Prostate gland (tissue), 2 donors: ENCODE results near the gene ABTB2. TPM values are rescaled to one million over a fixed set of nuclear protein-coding genes. Genes with fewer than 3 reads are reported as not detected.

Experiments used
- DNase-seq: peaks from one replicate; pipeline ENCODE4 v3.0.0-alpha.2; 2019; ENCODE audit warnings: low spot score
- H3K27ac ChIP-seq, 2 donors: fragments of 200-600 bp; sonication (generic); 2 replicates each; pipeline ENCODE4 v1.5.1; 2017 to 2019
- H3K27me3 ChIP-seq: fragments of 200-600 bp; sonication (generic); replicated peaks from 2 replicates; pipeline ENCODE4 v1.5.1; 2019; ENCODE audit not compliant: insufficient read depth
- H3K36me3 ChIP-seq, 2 donors: fragments of 200-600 bp; sonication (generic); 1 replicate in 1 of 2; 2 replicates in 1 of 2; pipeline versions ENCODE4 v1.5.1 to v1.8.1; 2017 to 2019
- H3K4me1 ChIP-seq: fragments of 200-600 bp; sonication (generic); replicated peaks from 2 replicates; pipeline ENCODE4 v1.5.1; 2019
- H3K4me3 ChIP-seq, 2 donors: fragments of 200-600 bp; sonication (generic); 2 replicates each; pipeline ENCODE4 v1.5.1; 2017 to 2019
- H3K9me3 ChIP-seq: fragments of 200-600 bp; sonication (generic); 2 replicates; pipeline ENCODE4 v1.5.1; 2017
- CTCF ChIP-seq, 4 experiments: fragments of 200-600 bp in 2 of 4; fragments of 450-650 bp in 2 of 4; sonication (generic) in 2 of 4; IDR thresholded peaks; 1 replicate in 3 of 4; 2 replicates in 1 of 4; pipeline ENCODE4 v1.5.1; 2016 to 2019; ENCODE audit warnings: antibody characterized with exemption in 4 of 4, mild to moderate bottlenecking in 2 of 4, moderate library complexity in 2 of 4
- POLR2A ChIP-seq: fragments of 450-650 bp; IDR thresholded peaks from one replicate; pipeline ENCODE4 v1.6.1; 2016; ENCODE audit warnings: antibody characterized with exemption, mild to moderate bottlenecking
- POLR2AphosphoS5 ChIP-seq: sonication (generic); formaldehyde crosslinking; IDR thresholded peaks from one replicate; pipeline ENCODE4 v1.6.1; 2017; ENCODE audit warnings: antibody characterized with exemption
- WGBS: methylation state at CpG from one replicate; pipeline ENCODE4 v1.1.5; 2018; 5-methylcytosine and 5-hydroxymethylcytosine counted together
- intact Hi-C: fragments of 100-400 bp; cut with DNase I; formaldehyde crosslinking; loops from one replicate; pipeline ENCODE4 v1.14.2; 2022
- total RNA-seq, 2 donors: library from RNA; depleted of rRNA; stranded (reverse); fragments of >200 nt; gene quantifications; one replicate each; pipeline ENCODE4 v1.1.0, GENCODE V29; 2016

Gene ABTB2
- total RNA-seq, 2 donors from 2014 or later, result 3.0 to 13.7 TPM

- Histone ChIP-seq H3K36me3 (no peaks in the 10 kb centered on the region), H3K27ac (no peak overlapping the region), H3K9me3 (no peaks in the 10 kb centered on the region), H3K4me1 (peaks cover 4% of the 10 kb centered on the region), H3K27me3 (no peaks in the 10 kb centered on the region), H3K4me3 (no peak overlapping the region)
- 61% methylated on average over 4 of the region's 4 CpGs for WGBS
- intact Hi-C loops, result no loop called here
- no peak for TF ChIP-seq POLR2AphosphoS5
- TF ChIP-seq CTCF (IDR thresholded peaks at IDR 0.05), result no peak
- DNase-seq, result no peak
Measured at GRCh38 chr11:34303028-34303570, 54.7 kb downstream of the ABTB2 start.

- WGBS, result 87% methylated on average over 4 of the region's 4 CpGs
- Histone ChIP-seq H3K4me1 (peaks cover 4% of the 10 kb centered on the region), H3K4me3 (no peak overlapping the region), H3K27me3 (no peaks in the 10 kb centered on the region), H3K27ac (no peak overlapping the region), H3K9me3 (no peaks in the 10 kb centered on the region), H3K36me3 (no peaks in the 10 kb centered on the region)
- intact Hi-C loops, result no loop called here
- no peak for DNase-seq
- TF ChIP-seq POLR2A (no peak), CTCF (IDR thresholded peaks at IDR 0.05) (no peak), POLR2AphosphoS5 (no peak)
Measured at GRCh38 chr11:34302046-34302921, 55.5 kb downstream of the ABTB2 start.

GRCh38 chr11:34300926-34301295 lies 56.9 kb downstream of the ABTB2 start:
- Histone ChIP-seq H3K9me3 (no peaks in the 10 kb centered on the region), H3K27ac (no peak overlapping the region), H3K27me3 (no peaks in the 10 kb centered on the region), H3K4me3 (no peak overlapping the region), H3K4me1 (peaks cover 4% of the 10 kb centered on the region), H3K36me3 (no peaks in the 10 kb centered on the region)
- TF ChIP-seq CTCF (IDR thresholded peaks at IDR 0.05) (no peak), POLR2AphosphoS5 (no peak), POLR2A (no peak)
- WGBS, result 77% methylated on average over 3 of the region's 3 CpGs
- no peak for DNase-seq
- intact Hi-C loops, result no loop called here

- H3K36me3 ChIP-seq, result no peaks in the 10 kb centered on the region
- H3K27me3 ChIP-seq, result no peaks in the 10 kb centered on the region
- no peak overlapping the region for H3K4me3 ChIP-seq
- no peaks in the 10 kb centered on the region for H3K9me3 ChIP-seq
- TF ChIP-seq CTCF (IDR thresholded peaks at IDR 0.05) (no peak), POLR2AphosphoS5 (no peak), POLR2A (no peak)
- intact Hi-C loops, result no loop called here
- H3K4me1 ChIP-seq, result peaks cover 4% of the 10 kb centered on the region
- WGBS, result 67% methylated on average over 11 of the region's 11 CpGs
- no peak for DNase-seq
- no peak overlapping the region for H3K27ac ChIP-seq
Measured at GRCh38 chr11:34300026-34300925, 57.5 kb downstream of the ABTB2 start.
